Natural killer cell (primary cell): ENCODE measurements around the gene SYT2. TPM values are rescaled to one million over a fixed set of nuclear protein-coding genes. Genes with fewer than 3 reads are reported as not detected.

Experiments used
- ATAC-seq, 3 donors: fragments of 150-1000 bp in 2 of 3; fragments of 200-7000 bp in 1 of 3; cut with Tn5 transposase; 1 replicate in 1 of 3; 2 replicates in 2 of 3; pipeline ENCODE4 v1.10.0; 2021; ENCODE audit warnings: mild to moderate bottlenecking in 2 of 3, moderate library complexity in 2 of 3
- DNase-seq, 2 donors: peaks; one replicate each; pipeline versions ENCODE4 v3.0.0 to v3.0.0-alpha.2; 2013 to 2021; ENCODE audit warnings: mixed read lengths in 1 of 2
- H3K27ac ChIP-seq: one replicate; pipeline ENCODE4 v1.5.1; 2013; ENCODE audit warnings: mild to moderate bottlenecking, low read length
- H3K27me3 ChIP-seq: one replicate; pipeline ENCODE4 v1.6.1; 2013; ENCODE audit warnings: low read length; ENCODE audit not compliant: control insufficient read depth, insufficient read depth
- H3K36me3 ChIP-seq: one replicate; pipeline ENCODE4 v1.6.1; 2013; ENCODE audit warnings: low read length; ENCODE audit not compliant: control insufficient read depth, insufficient read depth
- H3K4me1 ChIP-seq: one replicate; pipeline ENCODE4 v1.6.1; 2013; ENCODE audit warnings: low read length; ENCODE audit not compliant: control insufficient read depth, insufficient read depth
- H3K4me3 ChIP-seq: one replicate; pipeline ENCODE4 v1.5.1; 2013; ENCODE audit warnings: low read length
- H3K9me3 ChIP-seq: one replicate; pipeline ENCODE4 v1.6.1; 2013; ENCODE audit warnings: low read length; ENCODE audit not compliant: control insufficient read depth, insufficient read depth
- H3K27ac Mint-ChIP-seq, 2 donors: one replicate each; pipeline ENCODE4 v1.8.0; 2022; ENCODE audit warnings: mild to moderate bottlenecking in 2 of 2, mixed read lengths in 2 of 2, moderate library complexity in 1 of 2
- H3K27me3 Mint-ChIP-seq, 2 donors: one replicate each; pipeline ENCODE4 v1.8.0; 2022; ENCODE audit warnings: low read depth in 2 of 2, mixed read lengths in 2 of 2
- H3K36me3 Mint-ChIP-seq: one replicate; pipeline ENCODE4 v1.8.0; 2022; ENCODE audit warnings: mixed read lengths
- H3K4me1 Mint-ChIP-seq, 2 donors: one replicate each; pipeline ENCODE4 v1.8.0; 2022; ENCODE audit warnings: mixed read lengths in 2 of 2
- H3K4me3 Mint-ChIP-seq: one replicate; pipeline ENCODE4 v1.8.0; 2022; ENCODE audit warnings: mild to moderate bottlenecking, moderate library complexity, mixed read lengths
- H3K9me3 Mint-ChIP-seq, 2 donors: one replicate each; pipeline ENCODE4 v1.8.0; 2022; ENCODE audit warnings: mixed read lengths in 2 of 2
- CTCF ChIP-seq: fragments of 200-600 bp; IDR thresholded peaks from one replicate; pipeline ENCODE4 v1.8.0; 2022; ENCODE audit warnings: antibody characterized with exemption
- WGBS: methylation state at CpG from one replicate; pipeline ENCODE4 v1.1.7; 2013; ENCODE audit warnings: missing lambda C conversion rate; ENCODE audit not compliant: insufficient coverage; 5-methylcytosine and 5-hydroxymethylcytosine counted together
- intact Hi-C: fragments of 100-400 bp; cut with micrococcal nuclease; formaldehyde crosslinking; loops from one replicate; pipeline ENCODE4 v1.14.2; 2022
- total RNA-seq, 4 donors: library from RNA; stranded (reverse); fragments of 120-200 nt in 1 of 4; gene quantifications; one replicate each; pipeline versions ENCODE4 v1.2.3 to v1.2.4, GENCODE V29; 2013 to 2022

Gene SYT2
- total RNA-seq, 3 donors from 2014 or later (not counting 1 experiment from before 2014, with no cell fraction given) = not detected

DNA sequence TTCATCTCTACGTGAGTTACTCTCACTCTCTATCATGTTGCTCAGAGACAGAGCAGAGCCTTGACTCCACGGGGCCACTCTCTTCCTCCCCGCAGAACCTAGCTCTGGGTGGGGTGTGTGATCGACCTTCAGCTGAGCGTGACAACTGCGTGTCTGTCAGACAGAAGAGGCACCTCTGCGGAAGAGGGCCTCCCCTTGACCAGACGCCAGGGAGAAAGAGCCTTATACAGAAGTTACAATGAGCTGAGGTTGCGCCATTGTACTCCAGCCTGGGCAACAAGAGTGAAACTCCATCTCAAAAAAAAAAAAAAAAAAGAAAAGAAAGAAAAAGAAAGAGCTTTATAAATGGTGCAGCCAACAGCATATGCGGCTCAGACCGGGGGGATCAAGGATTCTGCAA is 22.9 kb downstream of the SYT2 start:
- no peaks in the 10 kb centered on the region for H3K9me3 Mint-ChIP-seq
- peaks cover 39 to 59% of the 10 kb centered on the region in 2 donors for H3K27me3 Mint-ChIP-seq
- Histone ChIP-seq H3K27me3 (no peaks in the 10 kb centered on the region), H3K27ac (no peak overlapping the region), H3K36me3 (no peaks in the 10 kb centered on the region), H3K4me3 (no peak overlapping the region), H3K9me3 (no peaks in the 10 kb centered on the region), H3K4me1 (no peaks in the 10 kb centered on the region)
- ATAC-seq = no peak
- intact Hi-C loops = no loop called here
- no peak overlapping the region for H3K27ac Mint-ChIP-seq
- TF ChIP-seq CTCF = no peak
- no peaks in the 10 kb centered on the region for H3K4me1 Mint-ChIP-seq
- DNase-seq = no peak
- no peaks in the 10 kb centered on the region for H3K36me3 Mint-ChIP-seq
- H3K4me3 Mint-ChIP-seq = no peak overlapping the region
- 81% methylated on average over 10 of the region's 11 CpGs for WGBS

GRCh38 chr1:202685641-202686040 is 24.6 kb downstream of the SYT2 start:
- intact Hi-C loops = no loop called here
- 80% methylated on average over 5 of the region's 6 CpGs for WGBS
- peaks cover 38 to 65% of the 10 kb centered on the region in 2 donors for H3K27me3 Mint-ChIP-seq
- Histone ChIP-seq H3K36me3 (no peaks in the 10 kb centered on the region), H3K27me3 (no peaks in the 10 kb centered on the region), H3K9me3 (no peaks in the 10 kb centered on the region), H3K4me1 (no peaks in the 10 kb centered on the region), H3K4me3 (no peak overlapping the region), H3K27ac (no peak overlapping the region)
- ATAC-seq = no peak
- H3K4me3 Mint-ChIP-seq = no peak overlapping the region
- no peaks in the 10 kb centered on the region for H3K36me3 Mint-ChIP-seq
- no peak for TF ChIP-seq CTCF
- no peaks in the 10 kb centered on the region for H3K9me3 Mint-ChIP-seq
- DNase-seq = no peak
- H3K27ac Mint-ChIP-seq = no peak overlapping the region
- no peaks in the 10 kb centered on the region for H3K4me1 Mint-ChIP-seq

GRCh38 chr1:202684716-202685115 is 25.5 kb downstream of the SYT2 start:
- H3K4me3 ChIP-seq = no peak overlapping the region
- H3K9me3 ChIP-seq = no peaks in the 10 kb centered on the region
- Mint-ChIP-seq H3K4me1 (no peaks in the 10 kb centered on the region), H3K9me3 (no peaks in the 10 kb centered on the region), H3K27ac (no peak overlapping the region), H3K27me3 (peaks cover 35 to 69% of the 10 kb centered on the region in 2 donors), H3K4me3 (no peak overlapping the region), H3K36me3 (no peaks in the 10 kb centered on the region)
- intact Hi-C loops = no loop called here
- WGBS = 65% methylated on average over 2 of the region's 2 CpGs
- H3K27me3 ChIP-seq = no peaks in the 10 kb centered on the region
- TF ChIP-seq CTCF = no peak
- H3K36me3 ChIP-seq = no peaks in the 10 kb centered on the region
- DNase-seq = no peak
- ATAC-seq = no peak
- no peak overlapping the region for H3K27ac ChIP-seq
- no peaks in the 10 kb centered on the region for H3K4me1 ChIP-seq

GRCh38 chr1:202683029-202683428 is 27.2 kb downstream of the SYT2 start:
- Histone ChIP-seq H3K9me3 (no peaks in the 10 kb centered on the region), H3K27me3 (no peaks in the 10 kb centered on the region), H3K4me1 (no peaks in the 10 kb centered on the region), H3K27ac (no peak overlapping the region), H3K4me3 (no peak overlapping the region), H3K36me3 (no peaks in the 10 kb centered on the region)
- peaks cover 34 to 71% of the 10 kb centered on the region in 2 donors for H3K27me3 Mint-ChIP-seq
- no peak overlapping the region for H3K27ac Mint-ChIP-seq
- ATAC-seq = no peak
- TF ChIP-seq CTCF = no peak
- DNase-seq = no peak
- no peaks in the 10 kb centered on the region for H3K9me3 Mint-ChIP-seq
- H3K36me3 Mint-ChIP-seq = no peaks in the 10 kb centered on the region
- intact Hi-C loops = no loop called here
- H3K4me3 Mint-ChIP-seq = no peak overlapping the region
- 86% methylated on average over 3 of the region's 4 CpGs for WGBS
- H3K4me1 Mint-ChIP-seq = no peaks in the 10 kb centered on the region
